Testis (tissue), 3 donors: ENCODE measurements around the gene ARG1. TPM values are rescaled to one million over a fixed set of nuclear protein-coding genes. Genes with fewer than 3 reads are reported as not detected.
A peak's percentile ranks its signal among the peaks of the same experiment; 100 is the strongest.

Experiments
- DNase-seq: peaks from one replicate; pipeline ENCODE4 v3.0.0-alpha.2; 2019
- H3K27ac ChIP-seq, 2 donors: fragments of 200-600 bp; sonication (generic); one replicate each; pipeline ENCODE4 v1.5.1; 2019
- H3K27me3 ChIP-seq: fragments of 200-600 bp; sonication (generic); one replicate; pipeline ENCODE4 v1.5.1; 2019
- H3K36me3 ChIP-seq: fragments of 200-600 bp; sonication (generic); one replicate; pipeline ENCODE4 v1.5.1; 2017; ENCODE audit warnings: low read depth; ENCODE audit errors: missing control alignments
- H3K4me1 ChIP-seq: fragments of 200-600 bp; sonication (generic); one replicate; pipeline ENCODE4 v1.5.1; 2019
- H3K4me3 ChIP-seq, 2 donors: fragments of 200-600 bp; sonication (generic); one replicate each; pipeline ENCODE4 v1.5.1; 2017 to 2019
- H3K9me3 ChIP-seq: fragments of 200-600 bp; sonication (generic); one replicate; pipeline ENCODE4 v1.5.1; 2017
- CTCF ChIP-seq, 3 experiments: fragments of 450-650 bp in 2 of 3; fragments of 200-600 bp in 1 of 3; sonication (generic) in 1 of 3; IDR thresholded peaks; one replicate each; pipeline ENCODE4 v1.5.1; 2016 to 2019; ENCODE audit warnings: antibody characterized with exemption in 3 of 3, mild to moderate bottlenecking in 2 of 3, moderate library complexity in 1 of 3
- POLR2A ChIP-seq: fragments of 450-650 bp; IDR thresholded peaks from one replicate; pipeline ENCODE4 v1.6.1; 2017; ENCODE audit warnings: antibody characterized with exemption, mild to moderate bottlenecking, moderate library complexity
- WGBS, 2 donors: methylation state at CpG; one replicate each; pipeline ENCODE4 v1.1.5; 2018; 5-methylcytosine and 5-hydroxymethylcytosine counted together
- intact Hi-C: fragments of 100-400 bp; cut with DNase I; formaldehyde crosslinking; loops from one replicate; pipeline ENCODE4 v1.15.1; 2023; ENCODE audit warnings: low total_unique reads
- polyA plus RNA-seq: library from polyadenylated mRNA; stranded (reverse); fragments of 350-450 nt; fragmentation: Illumina TruSeq; extraction: RNeasy Lipid Tissue Mini Kit (QIAGEN cat#74804); gene quantifications from one replicate; pipeline ENCODE4 v1.2.3, GENCODE V29; 2014; ENCODE audit warnings: low read depth, low replicate concordance; ENCODE audit not compliant: insufficient read depth
- total RNA-seq, 2 donors: library from RNA; depleted of rRNA; stranded (reverse); fragments of >200 nt; gene quantifications; one replicate each; pipeline ENCODE4 v1.2.3, GENCODE V29; 2016

Gene ARG1
- total and polyA plus RNA-seq, 3 donors from 2014 or later = 0.34 TPM; not detected in 2

DNA sequence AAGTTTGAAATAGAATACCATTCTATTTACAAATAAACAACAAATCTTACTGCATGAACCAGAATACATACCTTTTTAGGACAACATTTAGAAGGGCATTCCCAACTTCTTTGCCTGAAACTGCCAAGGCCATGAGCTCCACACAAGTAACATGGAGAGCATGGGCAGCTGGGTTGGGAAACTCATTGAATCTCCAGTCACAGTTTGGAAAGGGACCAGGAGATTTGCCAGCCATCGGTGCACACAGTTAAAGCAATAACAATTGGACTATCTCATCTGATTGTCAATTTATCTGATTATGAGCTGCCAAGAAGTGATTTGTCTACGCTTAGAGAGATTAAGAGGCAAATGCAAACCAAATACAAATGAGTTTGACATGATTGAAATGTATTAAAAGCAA lies 19.9 kb downstream of the ARG1 start:
- no peak overlapping the region for H3K4me3 ChIP-seq
- 89 to 95% methylated on average over 2 of the region's 2 CpGs for WGBS, 2 donors
- H3K36me3 ChIP-seq = no peaks in the 10 kb centered on the region
- no peak for TF ChIP-seq CTCF (IDR thresholded peaks at IDR 0.05)
- TF ChIP-seq POLR2A = no peak
- intact Hi-C loops = no loop called here
- H3K27me3 ChIP-seq = no peaks in the 10 kb centered on the region
- H3K4me1 ChIP-seq = no peaks in the 10 kb centered on the region
- H3K27ac ChIP-seq = no peak overlapping the region
- DNase-seq = no peak
- no peaks in the 10 kb centered on the region for H3K9me3 ChIP-seq

DNA sequence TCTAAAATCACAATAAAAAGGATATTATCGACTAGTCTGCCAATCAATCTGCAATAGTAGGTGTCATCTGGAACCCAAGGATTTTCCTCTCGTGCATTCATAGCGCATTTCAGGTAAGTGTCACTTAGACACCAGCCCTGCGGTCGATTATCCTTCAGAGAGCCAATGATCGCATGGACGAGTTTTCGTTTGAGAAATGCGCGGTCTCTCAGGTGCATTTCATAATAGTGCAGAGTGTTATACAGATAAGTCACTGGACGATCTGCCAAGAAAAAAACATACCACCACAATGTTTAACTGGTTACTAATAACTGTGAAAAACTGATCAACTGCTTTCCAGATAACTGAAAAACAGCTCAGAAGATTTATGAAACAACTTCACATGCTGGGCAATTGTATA lies 21.0 kb downstream of the ARG1 start:
- Histone ChIP-seq H3K4me1 (no peaks in the 10 kb centered on the region), H3K27ac (no peak overlapping the region), H3K36me3 (no peaks in the 10 kb centered on the region), H3K27me3 (no peaks in the 10 kb centered on the region), H3K4me3 (no peak overlapping the region), H3K9me3 (no peaks in the 10 kb centered on the region)
- DNase-seq = no peak
- 92 to 93% methylated on average over 11 of the region's 11 CpGs for WGBS, 2 donors
- intact Hi-C loops = no loop called here
- TF ChIP-seq CTCF (IDR thresholded peaks at IDR 0.05) (no peak), POLR2A (no peak)

DNA sequence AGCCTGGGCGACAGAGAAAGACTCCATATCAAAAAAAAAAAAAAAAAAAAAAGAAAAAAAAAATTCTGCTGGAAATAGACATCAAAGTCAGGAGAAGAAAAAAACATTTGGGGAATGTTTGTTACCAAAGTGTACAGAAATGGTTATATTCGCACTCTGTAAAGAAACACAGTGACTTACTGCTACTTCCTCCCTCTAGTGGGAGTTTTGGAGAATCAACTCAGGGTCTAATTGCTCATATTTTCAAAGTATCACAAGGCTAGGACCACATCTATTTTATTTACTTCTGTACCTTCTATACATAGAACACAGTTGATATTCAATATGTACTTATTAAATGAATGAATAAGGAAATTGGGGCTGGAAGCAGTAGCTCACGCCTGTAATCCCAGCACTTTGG lies 24.4 kb downstream of the ARG1 start:
- Histone ChIP-seq H3K9me3 (no peaks in the 10 kb centered on the region), H3K4me1 (no peaks in the 10 kb centered on the region), H3K27me3 (no peaks in the 10 kb centered on the region), H3K27ac (no peak overlapping the region), H3K4me3 (no peak overlapping the region), H3K36me3 (no peaks in the 10 kb centered on the region)
- 84 to 89% methylated on average over 3 of the region's 3 CpGs for WGBS, 2 donors
- intact Hi-C loops = no loop called here
- TF ChIP-seq POLR2A = no peak
- TF ChIP-seq CTCF (IDR thresholded peaks at IDR 0.05) = peak in 2 of 3 experiments; percentile 11 to 26
- no peak for DNase-seq

GRCh38 chr6:131600716-131601115 lies 27.7 kb downstream of the ARG1 start:
- Histone ChIP-seq H3K4me3 (no peak overlapping the region), H3K9me3 (no peaks in the 10 kb centered on the region), H3K36me3 (no peaks in the 10 kb centered on the region), H3K4me1 (no peaks in the 10 kb centered on the region), H3K27me3 (no peaks in the 10 kb centered on the region), H3K27ac (no peak overlapping the region)
- 64 to 70% methylated on average over 4 of the region's 4 CpGs for WGBS, 2 donors
- intact Hi-C loops = no loop called here
- TF ChIP-seq POLR2A = no peak
- TF ChIP-seq CTCF (IDR thresholded peaks at IDR 0.05) = no peak
- DNase-seq = no peak

DNA sequence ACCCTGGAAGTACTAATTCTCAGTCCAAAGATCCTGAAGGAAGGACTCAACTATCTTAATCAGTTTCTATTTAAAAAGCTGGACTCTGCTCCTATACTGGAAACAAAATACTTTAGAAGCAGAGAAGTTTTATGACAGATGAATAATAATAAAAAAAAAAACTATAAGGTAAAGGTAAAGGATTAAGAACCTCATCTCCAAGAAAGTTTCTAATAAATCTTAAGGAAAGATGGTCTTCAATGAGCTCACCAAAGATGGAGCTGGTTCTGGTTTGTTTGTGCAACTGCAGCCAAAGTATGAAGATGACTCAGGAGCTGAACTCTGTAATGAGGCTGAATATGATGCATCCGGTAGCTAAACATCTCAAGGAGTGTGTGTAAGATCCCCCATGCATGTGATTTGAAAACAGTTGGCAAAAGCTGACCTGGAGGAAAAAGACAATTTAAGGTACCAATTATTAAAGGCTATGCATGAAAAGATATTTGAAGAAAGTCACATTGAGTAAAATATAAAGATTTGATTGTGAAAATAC lies 29.8 kb downstream of the ARG1 start:
- intact Hi-C loops = no loop called here
- Histone ChIP-seq H3K36me3 (no peaks in the 10 kb centered on the region), H3K4me1 (no peaks in the 10 kb centered on the region), H3K4me3 (no peak overlapping the region), H3K9me3 (no peaks in the 10 kb centered on the region), H3K27me3 (no peaks in the 10 kb centered on the region), H3K27ac (no peak overlapping the region)
- 87 to 89% methylated on average over 1 of the region's 1 CpG for WGBS, 2 donors
- TF ChIP-seq CTCF (IDR thresholded peaks at IDR 0.05) (no peak), POLR2A (no peak)
- no peak for DNase-seq
